ENCODE measurements around the gene ADSL.

The ADSL gene

DNA sequence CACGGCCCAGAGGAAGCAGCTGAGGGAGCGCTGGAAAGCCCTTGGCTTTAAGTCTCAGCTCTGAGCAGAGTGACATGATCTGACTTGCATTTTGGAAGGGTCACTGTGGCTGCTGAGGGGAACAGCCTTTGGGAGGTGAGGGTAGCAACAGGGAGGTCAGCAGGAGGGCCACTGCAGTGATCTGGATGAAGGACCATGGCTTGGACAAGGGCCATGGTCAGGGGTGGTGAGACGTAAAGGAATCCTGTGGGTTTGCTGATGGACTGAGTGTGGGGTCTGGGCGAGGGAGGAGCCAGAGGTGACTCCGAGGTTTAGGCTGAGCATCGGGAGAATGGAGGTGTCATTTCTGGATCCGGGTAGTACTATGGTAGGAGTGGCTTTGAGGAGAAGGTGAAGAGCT is 57.4 kb downstream of the ADSL start:
- Histone ChIP-seq H3K27me3 (ENCODE audit: control insufficient read depth, insufficient read depth, low read length) (no peaks in the 10 kb centered on the region), H3K9me3 (ENCODE audit: control insufficient read depth, insufficient read depth, low read length) (no peaks in the 10 kb centered on the region), H3K4me1 (ENCODE audit: control insufficient read depth, insufficient read depth, low read length) (no peaks in the 10 kb centered on the region), H3K27ac (ENCODE audit: low read depth, low read length) (no peak overlapping the region), H3K9ac (ENCODE audit: low read depth, low read length) (no peak overlapping the region), H3K36me3 (ENCODE audit: control insufficient read depth, insufficient read depth, low read length) (peaks cover 56% of the 10 kb centered on the region), H3K4me3 (ENCODE audit: low read depth, low read length) (no peak overlapping the region)

DNA sequence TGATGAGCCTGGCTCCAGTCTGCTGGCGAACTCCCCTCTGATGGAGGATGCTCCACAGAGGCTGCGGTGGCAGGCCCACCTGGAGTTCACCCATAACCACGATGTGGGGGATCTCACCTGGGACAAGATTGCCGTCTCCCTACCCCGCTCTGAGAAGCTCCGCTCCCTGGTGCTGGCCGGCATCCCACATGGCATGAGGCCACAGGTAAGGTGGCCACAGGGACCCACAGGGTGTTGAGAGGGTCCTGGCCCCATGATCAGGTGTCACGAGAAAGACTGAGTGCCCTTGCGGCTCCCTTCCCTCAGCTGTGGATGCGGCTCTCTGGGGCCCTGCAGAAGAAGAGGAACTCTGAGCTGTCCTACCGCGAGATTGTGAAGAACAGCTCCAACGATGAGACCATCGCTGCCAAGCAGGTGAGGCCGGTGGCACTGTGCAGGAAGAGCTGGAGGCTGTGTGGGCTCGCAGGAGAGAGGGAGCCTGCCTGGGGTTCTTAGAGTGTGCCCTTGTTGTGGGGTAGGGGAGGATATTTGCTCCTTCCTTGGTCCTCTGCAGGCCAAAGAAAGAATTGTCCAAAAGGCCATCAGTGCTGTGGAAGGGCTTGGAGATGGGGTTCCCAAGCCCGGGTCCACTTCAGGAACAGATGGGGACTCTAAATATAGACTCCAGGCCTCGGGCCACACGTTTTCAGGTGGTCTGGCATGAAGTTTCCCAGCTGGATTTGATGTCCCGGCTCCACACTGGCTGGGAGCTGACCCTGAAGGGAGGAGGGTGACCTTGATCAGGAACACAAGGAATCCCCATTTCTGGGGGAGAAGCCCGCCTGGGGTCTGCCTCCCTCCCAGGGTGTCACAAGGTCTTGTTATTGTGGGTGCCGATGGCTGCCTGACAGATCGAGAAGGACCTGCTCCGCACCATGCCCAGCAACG is 58.2 kb downstream of the ADSL start:
- Histone ChIP-seq H3K4me1 (ENCODE audit: control insufficient read depth, insufficient read depth, low read length) (no peaks in the 10 kb centered on the region), H3K9ac (ENCODE audit: low read depth, low read length) (no peak overlapping the region), H3K36me3 (ENCODE audit: control insufficient read depth, insufficient read depth, low read length) (peaks cover 64% of the 10 kb centered on the region), H3K27ac (ENCODE audit: low read depth, low read length) (no peak overlapping the region), H3K4me3 (ENCODE audit: low read depth, low read length) (no peak overlapping the region), H3K27me3 (ENCODE audit: control insufficient read depth, insufficient read depth, low read length) (no peaks in the 10 kb centered on the region), H3K9me3 (ENCODE audit: control insufficient read depth, insufficient read depth, low read length) (no peaks in the 10 kb centered on the region)

DNA sequence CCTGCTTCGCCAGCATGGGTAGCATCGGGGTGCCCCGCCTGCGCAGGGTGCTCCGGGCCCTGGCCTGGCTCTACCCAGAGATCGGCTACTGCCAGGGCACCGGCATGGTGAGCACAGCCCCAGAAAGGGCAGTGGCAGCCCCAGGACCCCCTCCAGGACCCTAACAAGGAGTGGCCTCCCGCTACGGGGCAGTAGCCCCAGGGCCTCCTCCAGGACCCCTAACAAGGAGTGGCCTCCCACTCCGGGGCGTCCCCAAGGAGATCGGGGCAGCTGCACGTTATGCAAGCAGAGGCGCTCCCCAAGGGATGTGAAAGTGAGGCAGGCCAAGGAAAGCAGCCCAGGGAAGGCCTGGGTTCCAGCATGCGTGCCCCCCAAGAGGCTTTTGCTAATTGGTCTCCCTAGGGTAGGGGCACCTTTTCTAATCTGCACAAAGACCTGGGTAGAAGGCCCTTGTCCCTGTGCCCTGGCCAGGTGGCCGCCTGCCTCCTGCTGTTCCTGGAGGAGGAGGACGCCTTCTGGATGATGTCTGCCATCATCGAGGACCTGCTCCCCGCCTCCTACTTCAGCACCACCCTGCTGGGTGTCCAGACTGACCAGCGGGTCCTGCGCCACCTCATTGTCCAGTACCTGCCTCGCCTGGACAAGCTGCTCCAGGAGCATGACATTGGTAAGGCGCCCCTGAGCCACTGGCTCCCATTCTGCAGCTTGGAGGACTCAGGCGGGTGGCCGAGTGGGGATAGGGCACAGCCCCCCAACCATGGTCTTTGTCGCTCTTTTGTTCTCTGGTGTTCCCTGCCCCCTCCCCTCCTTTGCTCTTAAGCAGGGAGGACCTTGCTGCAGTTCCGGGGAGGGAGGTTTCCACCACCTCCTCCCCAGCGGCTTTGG is 59.1 kb downstream of the ADSL start:
- Histone ChIP-seq H3K27me3 (ENCODE audit: control insufficient read depth, insufficient read depth, low read length) (no peaks in the 10 kb centered on the region), H3K4me1 (ENCODE audit: control insufficient read depth, insufficient read depth, low read length) (no peaks in the 10 kb centered on the region), H3K9ac (ENCODE audit: low read depth, low read length) (no peak overlapping the region), H3K36me3 (ENCODE audit: control insufficient read depth, insufficient read depth, low read length) (peaks cover 73% of the 10 kb centered on the region), H3K9me3 (ENCODE audit: control insufficient read depth, insufficient read depth, low read length) (no peaks in the 10 kb centered on the region), H3K27ac (ENCODE audit: low read depth, low read length) (no peak overlapping the region), H3K4me3 (ENCODE audit: low read depth, low read length) (no peak overlapping the region)

DNA sequence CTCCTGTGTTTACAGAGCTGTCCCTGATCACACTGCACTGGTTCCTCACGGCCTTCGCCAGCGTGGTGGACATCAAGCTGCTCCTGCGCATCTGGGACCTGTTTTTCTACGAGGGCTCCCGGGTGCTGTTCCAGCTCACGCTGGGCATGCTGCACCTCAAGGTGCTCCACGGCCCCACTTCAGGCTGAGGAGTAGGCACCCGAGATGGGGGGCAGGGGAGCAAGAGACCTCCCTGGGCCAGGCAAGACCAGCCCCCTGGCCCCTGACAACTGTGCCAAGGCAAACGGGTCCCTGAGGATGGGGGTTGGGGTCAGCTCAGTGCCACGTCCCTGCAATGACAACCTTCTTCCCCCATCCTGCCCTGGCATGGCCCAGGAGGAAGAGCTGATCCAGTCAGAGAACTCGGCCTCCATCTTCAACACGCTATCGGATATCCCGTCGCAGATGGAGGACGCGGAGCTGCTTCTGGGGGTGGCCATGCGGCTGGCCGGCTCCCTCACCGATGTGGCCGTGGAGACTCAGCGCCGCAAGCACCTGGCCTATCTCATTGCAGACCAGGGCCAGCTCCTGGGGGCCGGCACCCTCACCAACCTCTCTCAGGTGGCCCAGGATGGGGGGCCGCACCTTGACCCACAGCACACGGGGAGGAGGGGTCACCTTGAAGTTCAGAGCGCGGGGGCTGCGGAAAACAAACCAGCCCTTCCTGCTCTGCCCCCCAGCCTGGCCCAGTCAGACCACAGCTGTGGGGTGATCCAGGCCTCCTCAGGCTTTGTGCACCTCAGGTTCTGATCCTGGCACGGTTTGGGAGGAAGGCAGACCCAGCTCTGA is 60.0 kb downstream of the ADSL start:
- Histone ChIP-seq H3K27ac (ENCODE audit: low read depth, low read length) (no peak overlapping the region), H3K4me3 (ENCODE audit: low read depth, low read length) (no peak overlapping the region), H3K4me1 (ENCODE audit: control insufficient read depth, insufficient read depth, low read length) (no peaks in the 10 kb centered on the region), H3K27me3 (ENCODE audit: control insufficient read depth, insufficient read depth, low read length) (no peaks in the 10 kb centered on the region), H3K9me3 (ENCODE audit: control insufficient read depth, insufficient read depth, low read length) (no peaks in the 10 kb centered on the region), H3K9ac (ENCODE audit: low read depth, low read length) (no peak overlapping the region), H3K36me3 (ENCODE audit: control insufficient read depth, insufficient read depth, low read length) (peaks cover 77% of the 10 kb centered on the region)

DNA sequence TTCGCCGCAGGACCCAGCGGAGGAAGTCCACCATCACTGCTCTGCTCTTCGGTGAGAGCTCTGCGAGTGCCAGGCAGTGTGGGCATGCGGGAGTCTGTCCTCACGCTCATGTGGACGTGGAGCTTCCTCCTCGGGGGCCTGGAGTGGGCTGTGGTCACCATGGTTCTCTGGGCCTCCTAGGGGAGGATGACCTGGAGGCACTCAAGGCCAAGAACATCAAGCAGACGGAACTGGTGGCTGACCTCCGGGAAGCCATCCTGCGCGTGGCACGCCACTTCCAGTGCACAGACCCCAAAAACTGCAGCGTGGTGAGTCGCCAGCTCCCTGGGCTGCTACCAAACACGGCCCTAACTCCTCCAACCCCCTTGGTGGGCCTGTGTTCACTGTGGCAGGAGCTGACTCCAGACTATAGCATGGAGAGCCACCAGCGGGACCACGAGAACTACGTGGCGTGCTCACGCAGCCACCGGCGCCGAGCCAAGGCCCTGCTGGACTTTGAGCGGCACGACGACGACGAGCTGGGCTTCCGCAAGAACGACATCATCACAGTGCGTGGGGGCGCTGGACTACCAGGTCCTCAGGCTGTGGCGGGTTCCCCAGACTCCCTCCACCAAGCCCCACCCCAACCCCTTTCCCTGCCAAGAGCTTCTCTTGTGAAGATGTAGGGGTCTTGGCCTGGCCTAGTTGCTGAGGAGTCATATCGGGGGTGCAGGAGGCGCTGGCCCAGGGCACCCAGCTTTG is 60.9 kb downstream of the ADSL start:
- Histone ChIP-seq H3K9me3 (ENCODE audit: control insufficient read depth, insufficient read depth, low read length) (no peaks in the 10 kb centered on the region), H3K27ac (ENCODE audit: low read depth, low read length) (no peak overlapping the region), H3K4me1 (ENCODE audit: control insufficient read depth, insufficient read depth, low read length) (no peaks in the 10 kb centered on the region), H3K9ac (ENCODE audit: low read depth, low read length) (no peak overlapping the region), H3K4me3 (ENCODE audit: low read depth, low read length) (no peak overlapping the region), H3K36me3 (ENCODE audit: control insufficient read depth, insufficient read depth, low read length) (peaks cover 79% of the 10 kb centered on the region), H3K27me3 (ENCODE audit: control insufficient read depth, insufficient read depth, low read length) (no peaks in the 10 kb centered on the region)

DNA sequence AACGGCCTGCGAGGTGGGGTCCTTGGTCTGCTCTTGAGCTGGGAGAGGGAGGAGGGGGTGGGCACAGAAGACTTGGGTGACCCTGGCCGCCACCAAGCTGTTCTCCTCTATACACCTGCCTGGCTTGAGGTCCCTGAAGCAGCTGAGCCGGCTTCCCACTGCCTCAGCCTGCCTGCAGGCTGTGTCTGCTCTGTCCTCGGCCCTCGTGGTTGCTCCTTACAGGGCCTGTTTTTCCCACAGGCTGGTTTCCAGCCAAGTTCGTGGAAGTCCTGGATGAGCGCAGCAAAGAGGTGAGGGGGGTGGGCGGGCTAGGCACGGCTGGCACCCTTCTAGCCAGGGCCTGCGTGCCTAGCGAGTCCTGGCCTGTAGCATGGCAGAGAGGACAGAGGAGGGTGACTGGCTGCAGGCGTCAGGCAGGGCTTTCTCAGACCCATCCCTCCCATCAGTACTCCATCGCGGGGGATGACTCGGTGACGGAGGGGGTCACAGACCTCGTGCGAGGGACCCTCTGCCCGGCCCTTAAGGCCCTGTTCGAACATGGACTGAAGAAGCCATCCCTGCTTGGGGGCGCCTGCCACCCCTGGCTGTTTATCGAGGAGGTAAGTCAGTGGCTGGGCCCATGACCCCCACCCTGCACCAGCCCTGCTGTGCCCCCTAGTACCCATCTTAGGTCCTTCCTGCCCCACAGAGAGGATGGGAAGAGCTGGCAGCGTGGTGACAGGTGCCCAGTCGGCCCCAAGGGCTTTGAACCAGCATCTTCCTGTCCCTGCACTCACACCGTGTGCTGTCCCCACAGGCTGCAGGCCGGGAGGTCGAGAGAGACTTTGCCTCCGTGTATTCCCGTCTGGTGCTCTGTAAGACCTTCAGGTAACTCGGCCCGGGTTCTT is 61.8 kb downstream of the ADSL start:
- H3K4me3 ChIP-seq (ENCODE audit: low read depth, low read length) = no peak overlapping the region
- H3K4me1 ChIP-seq (ENCODE audit: control insufficient read depth, insufficient read depth, low read length) = no peaks in the 10 kb centered on the region
- H3K27ac ChIP-seq (ENCODE audit: low read depth, low read length) = no peak overlapping the region
- H3K9me3 ChIP-seq (ENCODE audit: control insufficient read depth, insufficient read depth, low read length) = no peaks in the 10 kb centered on the region
- H3K36me3 ChIP-seq (ENCODE audit: control insufficient read depth, insufficient read depth, low read length) = peaks cover 81% of the 10 kb centered on the region
- no peak overlapping the region for H3K9ac ChIP-seq (ENCODE audit: low read depth, low read length)
- no peaks in the 10 kb centered on the region for H3K27me3 ChIP-seq (ENCODE audit: control insufficient read depth, insufficient read depth, low read length)

DNA sequence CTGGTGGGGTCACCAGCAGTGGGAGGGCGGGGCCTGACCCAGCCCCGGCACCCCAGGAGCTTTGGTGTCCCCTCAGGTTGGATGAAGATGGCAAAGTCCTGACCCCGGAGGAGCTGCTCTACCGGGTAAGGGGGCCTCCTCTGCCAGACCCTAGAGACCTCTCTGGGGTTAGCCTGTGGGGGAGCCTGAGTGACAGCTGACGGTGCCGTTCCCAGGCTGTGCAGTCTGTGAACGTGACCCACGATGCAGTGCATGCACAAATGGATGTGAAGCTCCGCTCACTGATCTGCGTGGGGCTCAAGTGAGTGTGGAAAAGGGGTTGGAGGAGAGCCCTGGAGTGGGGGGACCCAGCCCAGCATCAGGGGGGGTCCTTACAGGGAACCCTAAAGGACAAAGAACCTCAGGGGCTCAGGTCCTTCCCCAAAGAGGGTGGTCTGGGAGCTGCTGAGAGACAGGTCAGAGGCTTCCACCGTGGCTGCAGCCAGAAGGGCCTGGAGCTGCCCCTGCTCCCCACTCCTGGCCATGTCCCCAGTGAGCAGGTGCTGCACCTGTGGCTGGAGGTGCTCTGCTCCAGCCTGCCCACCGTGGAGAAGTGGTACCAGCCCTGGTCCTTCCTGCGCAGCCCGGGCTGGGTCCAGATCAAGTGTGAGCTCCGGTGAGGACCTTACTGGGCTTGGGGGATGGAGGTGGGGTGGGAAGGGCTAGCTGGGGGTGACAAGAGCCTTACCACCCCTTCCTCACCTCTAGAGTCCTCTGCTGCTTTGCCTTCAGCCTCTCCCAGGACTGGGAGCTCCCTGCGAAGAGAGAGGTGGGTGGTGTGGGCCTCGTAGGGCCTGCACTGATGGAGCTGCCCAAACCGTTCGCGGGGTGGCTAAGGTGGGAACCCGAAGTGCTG is 62.7 kb downstream of the ADSL start:
- Histone ChIP-seq H3K27ac (ENCODE audit: low read depth, low read length) (no peak overlapping the region), H3K9me3 (ENCODE audit: control insufficient read depth, insufficient read depth, low read length) (no peaks in the 10 kb centered on the region), H3K4me1 (ENCODE audit: control insufficient read depth, insufficient read depth, low read length) (no peaks in the 10 kb centered on the region), H3K4me3 (ENCODE audit: low read depth, low read length) (no peak overlapping the region), H3K36me3 (ENCODE audit: control insufficient read depth, insufficient read depth, low read length) (peaks cover 84% of the 10 kb centered on the region), H3K27me3 (ENCODE audit: control insufficient read depth, insufficient read depth, low read length) (no peaks in the 10 kb centered on the region), H3K9ac (ENCODE audit: low read depth, low read length) (no peak overlapping the region)

DNA sequence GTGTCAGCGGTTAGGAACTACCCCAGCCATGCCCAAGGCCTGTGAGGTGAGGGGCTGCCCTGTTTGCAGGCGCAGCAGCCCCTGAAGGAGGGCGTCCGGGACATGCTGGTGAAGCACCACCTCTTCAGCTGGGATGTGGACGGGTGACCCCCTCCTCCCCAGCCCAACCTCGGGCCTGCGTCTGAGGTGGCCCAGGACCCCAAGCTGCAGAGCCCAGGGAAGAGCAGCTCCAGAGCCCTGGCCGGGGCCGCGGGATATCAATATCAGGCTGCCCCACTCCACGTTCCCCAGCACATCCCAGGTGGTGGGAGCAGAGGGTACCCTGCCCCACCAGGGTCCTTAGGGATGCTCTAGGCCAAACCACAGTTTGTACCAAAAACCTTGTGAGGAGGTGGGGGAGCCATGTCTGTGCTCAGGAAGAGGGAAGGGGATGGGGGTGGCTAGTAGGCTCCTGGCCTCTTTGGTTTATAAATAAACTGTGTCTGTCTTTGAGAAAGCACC is 63.4 kb downstream of the ADSL start:
- Histone ChIP-seq H3K9me3 (ENCODE audit: control insufficient read depth, insufficient read depth, low read length) (no peaks in the 10 kb centered on the region), H3K9ac (ENCODE audit: low read depth, low read length) (no peak overlapping the region), H3K36me3 (ENCODE audit: control insufficient read depth, insufficient read depth, low read length) (peaks cover 78% of the 10 kb centered on the region), H3K4me1 (ENCODE audit: control insufficient read depth, insufficient read depth, low read length) (no peaks in the 10 kb centered on the region), H3K4me3 (ENCODE audit: low read depth, low read length) (no peak overlapping the region), H3K27ac (ENCODE audit: low read depth, low read length) (no peak overlapping the region), H3K27me3 (ENCODE audit: control insufficient read depth, insufficient read depth, low read length) (no peaks in the 10 kb centered on the region)

DNA sequence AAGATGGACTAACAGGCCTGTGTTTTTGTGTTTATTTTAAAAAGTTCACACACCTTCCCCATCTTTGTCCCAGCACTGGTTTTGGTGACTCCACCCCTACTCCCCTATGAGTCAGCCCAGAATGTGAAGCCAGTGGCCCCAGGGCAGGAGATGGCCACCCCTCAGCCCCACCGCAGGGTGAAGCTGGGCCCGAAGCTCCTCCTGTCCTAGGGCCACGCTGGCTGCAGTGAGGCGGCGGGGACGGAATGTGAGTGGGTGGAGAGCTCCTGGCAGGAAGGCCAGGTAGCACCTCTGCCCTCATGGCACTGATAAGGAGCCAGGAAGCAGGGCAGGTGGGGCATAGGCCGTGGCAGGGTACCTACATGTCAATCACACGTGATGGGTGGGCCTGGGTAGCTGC is 64.0 kb downstream of the ADSL start:
- no peak overlapping the region for H3K9ac ChIP-seq (ENCODE audit: low read depth, low read length)
- no peak overlapping the region for H3K4me3 ChIP-seq (ENCODE audit: low read depth, low read length)
- H3K27me3 ChIP-seq (ENCODE audit: control insufficient read depth, insufficient read depth, low read length) = no peaks in the 10 kb centered on the region
- H3K27ac ChIP-seq (ENCODE audit: low read depth, low read length) = no peak overlapping the region
- H3K36me3 ChIP-seq (ENCODE audit: control insufficient read depth, insufficient read depth, low read length) = peaks cover 72% of the 10 kb centered on the region
- no peaks in the 10 kb centered on the region for H3K9me3 ChIP-seq (ENCODE audit: control insufficient read depth, insufficient read depth, low read length)
- no peaks in the 10 kb centered on the region for H3K4me1 ChIP-seq (ENCODE audit: control insufficient read depth, insufficient read depth, low read length)

Measured in HUES48 (cell line).